ENCODE measurements around the gene SCRN2. TPM values are rescaled to one million over a fixed set of nuclear protein-coding genes. Genes with fewer than 3 reads are reported as not detected.

Gene SCRN2
- total RNA-seq, 1 donor from 2014 or later = 27.0 TPM

DNA sequence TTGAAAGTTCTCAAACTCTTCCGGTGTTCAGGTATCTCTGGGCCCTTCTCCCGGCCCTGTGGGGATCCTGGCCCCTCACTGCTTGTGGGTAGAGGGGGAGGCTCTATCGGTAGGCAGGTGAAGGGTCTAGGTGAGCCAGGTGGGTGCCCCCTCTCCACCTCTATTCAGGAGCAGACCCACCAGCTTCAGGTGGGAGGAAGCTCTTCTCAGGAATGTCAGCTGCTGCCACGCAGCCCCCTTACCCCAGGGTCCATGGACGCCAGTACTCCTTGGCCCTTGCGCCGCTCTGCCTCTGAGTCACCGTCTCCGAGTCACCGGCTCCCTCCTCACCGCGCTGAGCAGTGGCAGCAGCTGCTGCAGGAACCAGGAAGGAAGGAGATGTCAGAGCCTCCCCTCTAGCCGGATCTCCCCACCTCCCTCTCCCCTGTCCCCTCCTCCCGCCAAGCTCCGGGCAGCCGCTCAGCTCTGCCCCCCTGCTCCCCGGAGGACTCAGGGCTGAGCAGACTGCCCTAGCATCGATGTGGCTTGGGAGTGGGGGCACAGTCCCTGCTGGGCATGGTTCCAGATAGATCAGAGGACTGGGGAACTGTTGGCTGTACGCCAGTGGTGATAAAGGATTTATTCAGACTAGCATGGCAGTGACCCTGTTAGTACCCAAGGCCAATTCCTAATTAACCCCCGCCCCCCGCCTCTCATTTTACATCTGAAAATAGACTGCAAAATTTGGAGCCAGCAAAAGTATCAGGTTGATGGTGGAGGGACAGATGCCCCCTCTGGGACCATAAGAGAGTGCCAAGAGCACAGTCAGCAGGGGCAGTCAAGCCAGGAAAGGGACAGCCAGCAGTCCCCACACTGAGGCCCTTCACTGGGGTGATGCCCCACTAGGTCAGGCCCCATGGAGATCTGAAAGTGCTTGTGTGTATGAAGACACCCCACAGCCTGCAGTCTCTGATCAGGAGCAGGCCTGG, 19.4 kb downstream of the SCRN2 start, which contains the start of gene OSBPL7:
Gene OSBPL7, minus strand, starts transcription at position 371 of the 968 bp plus-strand sequence. CDS start 1,516 bp downstream, outside the sequence.
- peak; percentile 92 for DNase-seq (ENCODE audit: low spot score)

- DNase-seq (ENCODE audit: low spot score) = no peak
These were observed 20.0 kb downstream of the SCRN2 start for GRCh38 chr17:47821031-47821423.

DNA sequence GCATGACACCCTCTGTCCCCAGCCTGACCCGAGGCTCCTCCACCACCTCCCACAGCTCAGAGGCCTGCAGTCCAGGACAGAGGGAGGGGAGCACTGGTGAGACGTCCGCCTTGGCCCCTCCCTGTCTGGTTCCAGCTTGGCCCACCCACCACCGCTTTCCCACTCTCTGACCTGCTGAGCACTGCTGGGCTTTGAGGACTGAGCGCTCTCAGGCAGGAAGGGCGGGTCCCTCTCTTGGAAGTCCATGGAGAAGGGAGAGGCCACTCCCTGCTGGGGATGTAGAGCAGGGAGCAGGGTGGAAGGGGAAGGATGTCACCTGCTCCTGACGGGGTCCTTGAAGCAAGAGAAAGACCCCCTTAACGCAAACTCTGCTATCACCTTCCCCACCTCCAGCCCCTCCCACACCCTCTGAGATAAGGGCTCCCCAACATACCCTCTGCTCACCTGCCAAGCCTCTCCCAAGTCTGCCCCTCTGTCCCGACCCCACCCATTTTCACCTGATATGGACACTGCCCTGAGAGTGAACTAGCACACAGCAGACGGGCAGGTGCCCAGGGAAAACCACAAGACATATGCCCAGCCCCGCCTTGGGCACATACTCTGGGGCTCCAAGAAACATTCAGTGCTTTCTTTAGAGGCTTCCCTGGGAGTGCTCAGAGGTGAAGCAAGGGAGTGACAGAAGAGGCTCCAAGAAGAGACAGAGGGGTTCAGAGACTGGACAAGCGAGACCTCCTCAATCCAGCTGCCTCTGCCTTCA, 20.9 kb downstream of the SCRN2 start:
- DNase-seq (ENCODE audit: low spot score) = no peak

DNA sequence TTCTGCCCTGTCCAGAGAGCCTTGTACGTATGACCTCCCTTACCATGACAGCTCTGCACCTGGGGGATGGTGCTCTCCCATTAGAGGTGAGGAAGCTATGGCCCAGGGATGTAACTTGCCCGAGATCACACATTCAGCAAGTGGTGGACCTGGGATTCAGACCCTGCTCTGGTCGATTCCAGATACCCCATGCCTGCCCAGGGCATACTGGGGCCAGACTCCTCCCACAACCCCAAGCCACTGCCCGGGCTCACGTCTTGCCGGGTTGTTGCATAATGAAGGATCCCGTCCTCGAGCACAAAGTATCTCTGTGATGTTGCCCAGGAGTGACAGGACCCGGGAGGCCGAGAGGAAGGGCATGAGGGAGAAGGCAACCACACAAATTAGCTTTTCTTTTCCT, 21.6 kb downstream of the SCRN2 start:
- DNase-seq (ENCODE audit: low spot score) = no peak

GRCh38 chr17:47818002-47818695, 22.9 kb downstream of the SCRN2 start:
- no peak for DNase-seq (ENCODE audit: low spot score)

DNA sequence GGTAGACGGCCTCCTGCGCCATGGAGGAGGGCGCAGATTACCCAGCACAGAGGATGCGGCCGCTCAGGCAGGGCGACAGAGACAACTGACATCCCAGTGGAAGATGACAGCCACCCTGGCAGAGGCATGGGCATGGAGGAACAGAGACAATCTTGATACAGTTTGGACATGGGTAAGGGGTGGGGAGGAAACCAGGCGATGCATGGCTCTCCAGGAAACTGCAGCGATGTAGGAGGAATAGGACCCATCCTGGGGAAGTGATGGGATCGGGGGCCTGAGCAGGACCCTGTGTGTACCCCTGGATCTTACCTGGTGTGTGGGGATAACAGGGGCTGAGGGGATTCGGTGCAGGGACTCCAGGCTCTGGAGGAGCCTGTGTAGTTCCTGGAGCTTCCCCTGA, 24.1 kb downstream of the SCRN2 start:
- DNase-seq (ENCODE audit: low spot score) = no peak

DNA sequence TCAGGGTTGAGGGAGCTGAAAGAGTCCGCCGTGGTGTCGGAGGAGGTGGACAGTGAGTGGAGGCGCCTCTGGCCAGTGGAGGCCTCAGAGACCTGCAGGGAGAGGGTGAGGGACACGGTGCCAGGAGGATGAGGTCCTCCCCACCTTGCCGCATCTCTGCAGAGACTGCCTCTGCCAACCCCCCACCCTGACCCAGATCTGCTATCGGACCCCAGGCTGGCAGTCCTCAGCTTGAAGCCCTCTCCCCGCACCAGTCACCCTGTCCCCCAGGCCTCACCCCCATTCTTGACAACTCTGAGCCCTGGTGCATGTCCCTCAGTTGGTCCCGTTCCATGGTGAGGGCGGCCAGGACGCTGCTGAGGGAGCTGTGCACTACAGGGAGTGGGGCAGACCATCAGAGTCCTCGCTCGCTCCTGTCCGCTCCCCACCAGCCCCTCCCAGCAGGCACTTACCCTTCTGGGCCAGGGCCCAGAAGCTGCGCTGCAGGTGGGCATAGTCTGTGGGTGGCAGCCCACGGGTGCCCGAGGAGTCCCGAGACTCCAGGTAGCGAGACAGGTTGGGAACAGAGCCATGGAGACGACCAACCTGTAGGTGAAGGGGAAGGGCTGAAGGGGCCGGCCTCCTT, 24.9 kb downstream of the SCRN2 start:
- no peak for DNase-seq (ENCODE audit: low spot score)

GRCh38 chr17:47815106-47815918, 25.8 kb downstream of the SCRN2 start:
- DNase-seq (ENCODE audit: low spot score) = no peak

GRCh38 chr17:47813512-47814031, 27.5 kb downstream of the SCRN2 start:
- no peak for DNase-seq (ENCODE audit: low spot score)

DNA sequence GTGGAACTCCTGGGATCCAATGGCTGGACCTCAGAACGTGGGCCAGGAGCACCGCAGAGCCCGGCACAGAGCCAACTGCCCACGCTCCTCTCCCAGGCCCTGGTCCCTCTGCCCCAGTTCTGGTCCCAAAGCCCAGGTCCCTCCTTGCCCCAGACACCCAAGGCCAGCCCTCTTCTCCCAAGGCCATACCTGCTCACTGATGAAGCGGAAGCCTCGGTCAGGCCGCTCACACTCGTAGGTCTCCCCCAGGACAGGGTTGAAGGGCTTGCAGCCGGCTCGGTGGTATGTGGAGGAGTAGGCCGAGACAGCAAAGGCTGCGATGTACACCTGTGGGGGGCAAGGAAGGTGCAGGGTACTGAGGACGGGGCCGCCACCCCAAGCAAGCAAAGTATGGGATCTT, 28.0 kb downstream of the SCRN2 start:
- DNase-seq (ENCODE audit: low spot score) = no peak

GRCh38 chr17:47812146-47812920, 28.7 kb downstream of the SCRN2 start:
- no peak for DNase-seq (ENCODE audit: low spot score)

GRCh38 chr17:47811709-47812108, 29.4 kb downstream of the SCRN2 start:
- DNase-seq (ENCODE audit: low spot score) = no peak

DNA sequence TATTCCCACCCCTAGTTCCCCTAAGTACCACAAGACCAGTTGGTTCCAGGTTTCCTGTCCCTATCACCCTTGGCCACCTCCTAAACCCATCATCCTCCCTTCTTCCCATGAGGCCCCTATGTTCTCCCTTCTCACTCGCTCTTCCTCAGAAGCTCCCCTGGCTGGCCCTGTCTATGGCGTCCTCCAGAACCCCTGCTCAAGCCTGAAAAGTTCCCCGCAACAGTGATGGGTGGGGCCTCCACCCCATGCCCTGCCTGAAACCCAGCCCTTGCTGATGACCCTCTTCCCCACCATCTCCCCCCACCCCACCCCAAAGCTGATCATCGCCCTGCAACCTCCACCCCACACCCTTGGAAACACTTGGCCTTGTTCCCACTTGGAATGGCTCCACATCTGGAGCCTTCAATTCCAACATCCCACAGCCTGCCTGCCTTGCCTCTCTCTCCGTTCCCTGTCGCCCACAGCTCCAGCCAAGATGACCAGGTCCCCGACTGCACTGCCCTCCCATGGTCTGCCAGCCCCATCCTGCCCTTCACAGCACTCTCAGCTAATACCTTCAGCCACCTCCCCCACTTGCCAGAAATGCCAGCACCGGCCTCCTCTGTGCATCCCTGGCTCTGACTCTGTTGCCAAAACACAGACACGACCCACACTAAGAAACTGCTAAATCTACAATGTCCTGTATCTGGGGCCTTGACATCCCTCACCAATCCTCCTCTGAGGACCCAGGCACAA, 30.0 kb downstream of the SCRN2 start:
- DNase-seq (ENCODE audit: low spot score) = no peak

- DNase-seq (ENCODE audit: low spot score) = peak; percentile 47
These were observed 30.8 kb downstream of the SCRN2 start for GRCh38 chr17:47810200-47810821.

DNA sequence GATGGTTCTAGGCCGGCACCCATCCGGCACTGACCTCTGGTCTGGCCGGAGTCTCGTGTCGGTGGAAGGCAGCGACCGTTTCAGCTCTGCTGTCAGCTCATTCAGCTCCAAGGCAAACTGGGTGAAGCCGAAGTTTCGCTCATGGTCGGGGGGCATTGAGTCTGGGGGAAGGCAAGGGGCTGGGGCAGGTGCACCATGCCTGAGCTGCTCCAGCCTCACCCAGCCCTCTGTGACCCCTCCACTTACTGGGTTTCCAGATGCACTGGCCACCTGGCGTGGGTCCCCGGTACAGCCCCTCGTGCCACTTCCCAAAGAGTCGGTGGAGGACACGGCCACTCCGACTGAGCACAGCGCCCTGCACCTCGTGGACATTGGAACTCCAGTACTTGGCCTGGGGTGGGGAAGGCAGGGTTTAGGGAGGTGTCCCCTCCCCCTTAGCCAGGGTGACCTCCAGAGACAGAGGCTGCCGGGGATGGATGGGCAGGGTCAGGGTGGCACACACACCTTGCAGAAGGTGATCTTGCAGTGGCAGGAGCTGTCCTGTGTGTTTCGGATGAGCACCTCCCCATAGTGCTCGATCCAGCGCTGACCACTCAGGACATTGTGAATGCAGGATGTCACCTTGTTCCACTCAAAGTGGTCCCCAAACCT, 32.1 kb downstream of the SCRN2 start:
- DNase-seq (ENCODE audit: low spot score) = no peak

DNA sequence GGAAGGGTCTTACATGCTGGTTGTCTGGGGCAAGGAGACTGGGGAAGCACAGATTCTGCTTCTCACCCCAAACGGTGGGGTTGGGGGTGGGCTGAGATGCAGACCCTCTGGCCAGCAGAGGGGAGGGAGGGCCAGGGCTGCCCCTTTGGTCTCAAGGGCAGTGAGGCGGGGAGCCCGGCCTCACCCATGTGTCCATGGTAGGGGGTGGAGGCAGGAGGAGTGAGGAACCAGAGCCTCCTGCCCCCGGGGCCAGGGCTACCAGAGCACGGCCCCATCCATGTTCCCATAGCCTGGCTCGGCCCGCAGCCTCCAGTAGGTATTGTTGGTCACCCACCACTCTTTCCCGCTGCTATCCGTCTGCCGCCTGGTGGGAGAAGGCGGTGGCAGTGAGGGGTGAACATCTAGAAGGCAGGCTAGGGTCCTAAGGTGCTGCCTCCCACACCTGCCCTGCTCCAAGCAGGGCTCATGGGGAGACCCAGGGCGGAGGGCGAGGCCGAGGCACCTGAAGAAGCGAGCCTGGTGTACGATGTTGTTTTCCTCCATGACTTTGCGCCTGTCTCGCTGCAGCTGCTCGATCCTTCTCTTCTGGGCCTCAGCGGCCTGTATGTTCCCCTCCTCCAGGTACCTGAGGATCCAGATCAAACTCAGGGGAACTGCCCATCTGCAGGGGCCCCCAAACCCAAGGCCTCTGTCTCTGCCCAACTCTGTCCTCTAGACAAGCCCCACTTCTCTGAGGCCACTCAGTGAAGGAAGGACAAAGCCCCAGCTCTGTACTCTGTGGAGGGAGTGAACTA, 32.8 kb downstream of the SCRN2 start:
- DNase-seq (ENCODE audit: low spot score) = no peak

DNA sequence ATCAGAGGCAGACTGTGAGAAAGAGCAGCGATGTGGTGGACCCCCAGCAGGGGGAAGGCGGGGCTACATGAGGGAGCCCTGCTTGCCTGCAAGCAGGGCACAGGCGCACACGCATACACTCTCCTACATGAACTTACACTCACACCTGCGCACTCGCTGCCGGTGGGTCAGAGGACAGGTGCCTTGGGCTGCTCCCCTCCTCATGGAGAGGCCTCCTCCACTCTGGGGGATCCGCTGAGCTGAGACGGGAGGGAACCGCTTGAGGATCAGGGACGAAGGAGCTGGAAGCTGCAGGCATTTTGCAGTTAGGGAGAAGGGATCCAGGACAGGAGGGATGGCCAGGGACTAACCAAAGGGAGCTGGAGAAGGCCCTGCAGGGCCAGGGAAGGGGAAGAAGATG, 33.7 kb downstream of the SCRN2 start:
- DNase-seq (ENCODE audit: low spot score) = no peak
